NT2/D1 (cell line): ENCODE measurements around the gene FER.

Source experiments
- DNase-seq: peaks from one replicate; pipeline ENCODE4 v3.0.0-alpha.2; 2011; ENCODE audit warnings: low read depth, low spot score
- H3K27me3 ChIP-seq: 2 replicates; pipeline ENCODE4 v1.6.0; 2011; ENCODE audit warnings: mild to moderate bottlenecking; ENCODE audit not compliant: insufficient read length, insufficient read depth
- H3K36me3 ChIP-seq: 2 replicates; pipeline ENCODE4 v1.6.1; 2011; ENCODE audit warnings: mild to moderate bottlenecking, low read length, mixed read lengths; ENCODE audit not compliant: insufficient read depth, insufficient read length
- H3K4me1 ChIP-seq: 2 replicates; pipeline ENCODE4 v1.5.1; 2011; ENCODE audit not compliant: insufficient read depth, insufficient read length
- H3K4me3 ChIP-seq: 2 replicates; pipeline ENCODE4 v1.5.1; 2011; ENCODE audit warnings: low read depth; ENCODE audit not compliant: insufficient read length
- H3K9ac ChIP-seq: 2 replicates; pipeline ENCODE4 v1.6.0; 2011; ENCODE audit warnings: low read depth; ENCODE audit not compliant: insufficient read length
- H3K9me3 ChIP-seq: 2 replicates; pipeline ENCODE4 v1.5.1; 2011; ENCODE audit warnings: mild to moderate bottlenecking, low read length; ENCODE audit not compliant: insufficient read depth
- SUZ12 ChIP-seq: IDR thresholded peaks from 2 replicates; pipeline ENCODE4 v1.6.1; 2011; ENCODE audit not compliant: insufficient read length, insufficient read depth; ENCODE audit errors: extremely low read depth
- YY1 ChIP-seq: IDR thresholded peaks from 2 replicates; pipeline ENCODE4 v1.6.1; 2011; ENCODE audit not compliant: insufficient read length, insufficient read depth
- ZNF274 ChIP-seq: IDR thresholded peaks from 2 replicates; pipeline ENCODE4 v1.6.1; 2011; ENCODE audit warnings: mild to moderate bottlenecking, low read depth, low read length

The FER gene

GRCh38 chr5:109199799-109200620 lies 452.3 kb downstream of the FER start:
- no peaks in the 10 kb centered on the region for H3K9me3 ChIP-seq
- no peak overlapping the region for H3K9ac ChIP-seq
- no peaks in the 10 kb centered on the region for H3K27me3 ChIP-seq
- TF ChIP-seq ZNF274 (no peak), SUZ12 (no peak), YY1 (no peak)
- H3K4me3 ChIP-seq, result no peak overlapping the region
- no peaks in the 10 kb centered on the region for H3K36me3 ChIP-seq
- DNase-seq, result no peak
- H3K4me1 ChIP-seq, result no peaks in the 10 kb centered on the region

DNA sequence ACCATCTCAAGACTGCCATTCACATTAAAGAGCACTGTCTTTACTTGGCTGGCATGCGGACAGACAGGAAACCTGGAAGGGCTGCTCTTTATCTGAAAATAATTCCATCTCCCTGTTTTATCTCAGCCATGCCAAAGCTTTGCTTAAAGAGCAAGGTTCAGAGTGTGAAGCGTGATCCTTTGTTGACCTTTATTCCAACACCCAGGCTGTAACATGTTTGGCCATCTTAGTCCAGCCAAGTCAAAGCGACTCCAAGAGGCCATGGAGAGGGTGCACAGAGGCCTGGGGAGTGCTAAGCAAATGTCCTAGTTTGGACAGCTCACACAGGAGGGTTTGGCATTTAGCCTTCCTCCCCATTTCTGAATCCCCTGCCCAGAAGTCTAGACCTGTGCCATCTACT lies 467.3 kb downstream of the FER start:
- TF ChIP-seq YY1 (no peak), ZNF274 (no peak), SUZ12 (no peak)
- Histone ChIP-seq H3K27me3 (no peaks in the 10 kb centered on the region), H3K4me1 (no peaks in the 10 kb centered on the region), H3K9ac (no peak overlapping the region), H3K4me3 (no peak overlapping the region), H3K9me3 (peaks cover 7% of the 10 kb centered on the region; the same call in 1 of the 2 replicates), H3K36me3 (no peaks in the 10 kb centered on the region)
- DNase-seq, result no peak

DNA sequence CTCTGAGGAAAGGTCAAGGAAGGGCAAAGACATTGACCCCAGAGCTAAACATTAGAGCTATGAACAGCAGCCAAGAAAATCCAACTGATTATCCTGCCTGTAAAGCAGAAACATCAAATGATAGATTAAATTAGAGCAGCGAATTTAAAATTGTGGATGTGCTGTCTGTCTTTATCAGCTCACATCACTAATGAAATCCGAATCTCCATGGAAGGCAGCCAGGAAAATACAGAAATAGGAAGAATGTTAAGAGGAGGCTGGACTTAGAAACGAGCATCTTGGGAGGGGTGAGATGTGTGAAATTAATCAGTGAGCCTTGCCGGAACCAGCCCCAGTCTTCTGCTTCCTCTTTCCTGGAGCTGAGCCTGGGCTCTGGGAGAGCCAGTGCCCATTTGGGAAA lies 471.1 kb downstream of the FER start:
- DNase-seq, result no peak
- Histone ChIP-seq H3K9ac (no peak overlapping the region), H3K4me3 (no peak overlapping the region), H3K4me1 (no peaks in the 10 kb centered on the region), H3K9me3 (peaks cover 7% of the 10 kb centered on the region; the same call in 1 of the 2 replicates), H3K27me3 (no peaks in the 10 kb centered on the region), H3K36me3 (no peaks in the 10 kb centered on the region)
- no peak for TF ChIP-seq SUZ12

DNA sequence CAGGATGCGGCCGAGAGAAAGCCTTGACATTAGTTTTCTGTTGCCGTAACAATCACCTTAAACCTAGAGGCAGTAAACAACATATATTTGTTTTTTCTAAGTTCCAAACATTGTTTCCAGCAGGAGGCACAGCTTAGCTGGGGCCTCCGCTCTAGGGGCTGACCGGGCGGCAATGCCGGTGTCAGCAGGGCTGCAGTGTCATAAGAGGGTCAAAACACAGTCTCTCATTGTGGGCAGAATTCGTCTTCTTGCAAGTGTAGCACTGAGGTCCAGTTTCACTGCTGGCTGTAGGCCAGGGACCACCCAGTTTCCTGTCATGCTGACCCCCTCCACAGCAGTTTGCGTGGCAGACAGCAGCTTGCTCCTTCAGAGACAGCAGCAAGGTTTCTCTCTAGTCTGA lies 475.8 kb downstream of the FER start:
- Histone ChIP-seq H3K9me3 (no peaks in the 10 kb centered on the region), H3K4me1 (no peaks in the 10 kb centered on the region), H3K4me3 (no peak overlapping the region), H3K27me3 (no peaks in the 10 kb centered on the region), H3K36me3 (no peaks in the 10 kb centered on the region), H3K9ac (no peak overlapping the region)
- no peak for TF ChIP-seq YY1
- no peak for TF ChIP-seq SUZ12
- no peak for TF ChIP-seq ZNF274
- no peak for DNase-seq

DNA sequence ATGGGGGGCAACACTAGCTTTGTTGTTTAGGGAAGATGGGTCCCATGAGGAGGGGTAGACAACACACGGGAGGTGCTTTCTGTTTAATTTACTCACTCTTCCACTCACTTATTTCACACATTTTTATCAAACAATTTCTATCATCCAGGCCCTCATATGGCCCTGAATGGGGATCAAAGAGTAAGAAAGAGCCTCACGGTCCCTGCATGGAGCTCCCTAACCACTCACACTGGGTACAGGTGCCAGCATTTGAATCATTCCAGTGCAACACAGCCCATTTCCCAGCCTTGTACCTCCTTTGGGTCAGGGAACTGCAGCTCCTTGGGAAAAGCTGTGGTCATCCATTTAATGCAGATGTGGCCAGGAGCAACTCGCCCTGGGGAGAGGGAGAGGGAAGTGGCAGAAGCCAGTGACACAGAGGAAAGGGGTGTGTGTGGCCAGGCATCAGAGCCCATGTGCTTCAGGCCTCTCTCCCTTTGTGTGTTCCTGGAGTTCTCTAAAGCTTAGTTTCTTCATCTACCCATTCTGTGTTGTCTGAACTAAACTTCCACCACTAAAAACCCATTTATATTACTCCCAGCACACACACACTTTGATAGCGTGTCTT lies 476.7 kb downstream of the FER start:
- TF ChIP-seq SUZ12, result no peak
- TF ChIP-seq ZNF274, result no peak
- TF ChIP-seq YY1, result no peak

DNA sequence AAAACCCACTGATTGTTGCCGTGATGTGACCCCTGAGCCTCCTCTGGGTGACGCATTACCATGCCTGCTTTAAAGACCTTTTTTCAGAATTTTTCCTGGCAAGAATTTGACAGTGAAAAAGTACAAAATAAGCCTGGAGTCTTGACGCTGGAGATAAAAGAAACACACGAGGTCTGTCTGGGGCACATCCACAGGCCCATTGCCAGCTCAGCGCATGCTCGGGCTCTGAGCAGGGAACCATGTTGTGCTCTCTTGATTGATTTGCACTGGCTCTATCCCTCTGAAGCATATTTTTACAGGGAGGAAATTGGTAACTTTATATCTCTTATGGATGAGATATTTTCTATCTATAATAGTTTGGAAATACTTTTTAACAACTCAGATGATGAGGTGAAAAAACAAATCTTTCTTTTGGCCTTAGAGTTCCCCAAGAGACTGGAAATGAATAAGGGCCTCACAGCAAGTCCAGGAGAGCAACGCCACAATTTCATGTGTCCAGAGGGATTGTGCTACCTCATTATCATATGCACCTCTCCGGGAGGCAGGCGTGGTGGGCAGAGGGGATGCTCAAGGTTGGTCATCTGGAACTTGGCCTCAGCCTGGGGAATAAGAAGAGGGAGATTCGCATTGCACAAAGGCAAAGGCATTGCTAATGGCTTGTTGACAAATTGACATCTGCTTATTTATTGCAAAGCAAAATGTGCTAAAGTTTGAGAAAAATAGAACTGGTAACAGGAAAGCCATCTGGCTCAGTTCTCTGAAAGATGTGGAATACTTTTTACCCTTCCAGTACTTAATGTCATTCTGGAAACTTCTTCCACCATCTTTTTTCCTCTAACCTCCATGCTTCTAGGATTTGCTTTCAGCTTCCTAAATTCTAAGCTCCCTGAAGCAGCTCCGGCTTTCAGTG lies 478.3 kb downstream of the FER start:
- TF ChIP-seq SUZ12 (no peak), ZNF274 (no peak), YY1 (no peak)
- no peak for DNase-seq
- Histone ChIP-seq H3K4me3 (no peak overlapping the region), H3K36me3 (no peaks in the 10 kb centered on the region), H3K9me3 (no peaks in the 10 kb centered on the region), H3K4me1 (no peaks in the 10 kb centered on the region), H3K9ac (no peak overlapping the region), H3K27me3 (no peaks in the 10 kb centered on the region)

More for the DNA sequence above, 476.7 kb downstream of the FER start:
- DNase-seq, result no peak
- Histone ChIP-seq H3K36me3 (no peaks in the 10 kb centered on the region), H3K27me3 (no peaks in the 10 kb centered on the region), H3K4me1 (no peaks in the 10 kb centered on the region), H3K9me3 (no peaks in the 10 kb centered on the region), H3K4me3 (no peak overlapping the region), H3K9ac (no peak overlapping the region)

GRCh38 chr5:109230369-109230768 lies 482.7 kb downstream of the FER start:
- H3K36me3 ChIP-seq, result no peaks in the 10 kb centered on the region
- H3K27me3 ChIP-seq, result no peaks in the 10 kb centered on the region
- no peak overlapping the region for H3K9ac ChIP-seq
- no peak overlapping the region for H3K4me3 ChIP-seq
- TF ChIP-seq ZNF274 (no peak), YY1 (no peak), SUZ12 (no peak)
- H3K4me1 ChIP-seq, result no peaks in the 10 kb centered on the region
- no peak for DNase-seq
- no peaks in the 10 kb centered on the region for H3K9me3 ChIP-seq
